Right forelimb (tissue), 1 donor: ENCODE data around the gene WDR4.
"Not testable (repeated sequence)": the region's sequence is repeated elsewhere in the genome, so short reads cannot be mapped to it uniquely, and the experiment has no call there.

Source experiments
- DNase-seq: peaks from one replicate; pipeline ENCODE4 v3.0.0-alpha.2; 2018

Gene WDR4

GRCh38 chr21:42878993-42879787, at the start of gene WDR4:
Gene WDR4, minus strand, starts transcription at chr21:42879539. Its CDS starts 44 bp downstream, at chr21:42879495.
- DNase-seq = peak; percentile 99

- DNase-seq = not testable (repeated sequence)
These were observed 48.3 kb upstream of the WDR4 start for GRCh38 chr21:42927474-42928200.

- no peak for DNase-seq
These were observed 46.0 kb upstream of the WDR4 start, which contains the start of gene ERVH48-1 for GRCh38 chr21:42925114-42925926. Gene ERVH48-1, minus strand, starts transcription at chr21:42925630. Its CDS starts 6,624 bp downstream, at chr21:42919006.

- DNase-seq = no peak
These were observed 45.1 kb upstream of the WDR4 start for GRCh38 chr21:42924433-42924751.

- DNase-seq = peak; percentile 83
These were observed 44.5 kb upstream of the WDR4 start for GRCh38 chr21:42923553-42924432.

GRCh38 chr21:42922918-42923317, 43.6 kb upstream of the WDR4 start:
- DNase-seq = no peak

- DNase-seq = no peak
These were observed 42.6 kb upstream of the WDR4 start for GRCh38 chr21:42921927-42922326.

- DNase-seq = no peak
These were observed 39.0 kb upstream of the WDR4 start for GRCh38 chr21:42918291-42918690.

GRCh38 chr21:42913476-42913875, 34.1 kb upstream of the WDR4 start:
- DNase-seq = no peak

- not testable (repeated sequence) for DNase-seq
These were observed 32.6 kb upstream of the WDR4 start for GRCh38 chr21:42911920-42912319.

- DNase-seq = not testable (repeated sequence)
These were observed 29.1 kb upstream of the WDR4 start for GRCh38 chr21:42908484-42908883.

- DNase-seq = no peak
These were observed 26.9 kb upstream of the WDR4 start for GRCh38 chr21:42906233-42906632.

GRCh38 chr21:42905195-42905594, 25.9 kb upstream of the WDR4 start:
- no peak for DNase-seq

GRCh38 chr21:42903817-42904216, 24.5 kb upstream of the WDR4 start:
- no peak for DNase-seq

- no peak for DNase-seq
These were observed 21.1 kb upstream of the WDR4 start for GRCh38 chr21:42900446-42900845.

- DNase-seq = peak; percentile 99
These were observed 13.8 kb upstream of the WDR4 start, which contains the start of gene NDUFV3 for GRCh38 chr21:42892931-42893755. Gene NDUFV3, plus strand, starts transcription at chr21:42893309. Its CDS starts 25 bp downstream, at chr21:42893334.

- DNase-seq = no peak
These were observed 13.2 kb upstream of the WDR4 start for GRCh38 chr21:42892582-42892930.

GRCh38 chr21:42887326-42887725, 8.0 kb upstream of the WDR4 start:
- DNase-seq = no peak

- DNase-seq = no peak
These were observed 4.6 kb upstream of the WDR4 start for GRCh38 chr21:42883921-42884320.

- no peak for DNase-seq
These were observed 1.0 kb upstream of the WDR4 start for GRCh38 chr21:42880352-42880751.

GRCh38 chr21:42878678-42878992, 704 bp downstream of the WDR4 start:
- DNase-seq = no peak

GRCh38 chr21:42875811-42876210, 3.5 kb downstream of the WDR4 start:
- DNase-seq = not testable (repeated sequence)
